Activated T-cell treated with anti-CD3 and anti-CD28 coated beads for 24 hours (primary cell): ENCODE data around the gene CNTRL.

Experiments used
- DNase-seq: peaks from one replicate; pipeline ENCODE4 v3.0.0-alpha.2; 2020; ENCODE audit warnings: low read depth

The CNTRL gene

DNA sequence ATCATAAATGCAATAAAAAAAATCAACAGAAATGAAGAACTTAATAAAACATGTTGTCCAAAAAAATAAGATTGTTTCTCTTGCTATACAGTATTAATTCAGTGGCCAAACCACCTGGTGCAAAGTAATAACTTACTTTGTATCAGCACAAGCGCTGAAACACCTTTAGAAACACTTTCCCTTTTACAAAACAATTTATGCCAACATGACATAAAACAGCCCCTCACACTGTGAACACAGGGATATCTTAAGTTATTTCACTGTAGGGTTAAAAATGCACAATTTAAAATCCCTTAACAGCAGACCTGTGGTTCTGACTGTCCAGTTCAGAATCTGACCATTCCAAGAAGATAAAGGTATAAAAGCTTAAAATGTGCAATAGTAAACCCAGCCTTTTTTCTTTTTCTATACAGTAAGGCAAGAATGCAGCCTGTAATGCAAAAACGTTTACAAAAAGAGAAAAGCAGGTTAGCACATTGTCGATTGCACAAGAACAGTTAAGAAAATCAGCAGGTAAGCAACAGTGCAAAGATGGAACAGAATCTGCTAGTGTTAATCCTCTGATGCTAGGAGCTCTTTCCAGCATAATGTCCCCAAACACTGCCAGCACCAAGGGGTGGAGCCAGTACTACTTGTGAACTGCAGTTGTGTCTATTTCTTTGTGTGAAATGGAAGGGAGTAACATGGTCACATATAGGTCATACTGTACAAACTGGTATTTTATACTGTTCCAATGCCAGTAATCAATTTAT is 105.4 kb downstream of the CNTRL start:
- DNase-seq = no peak

DNA sequence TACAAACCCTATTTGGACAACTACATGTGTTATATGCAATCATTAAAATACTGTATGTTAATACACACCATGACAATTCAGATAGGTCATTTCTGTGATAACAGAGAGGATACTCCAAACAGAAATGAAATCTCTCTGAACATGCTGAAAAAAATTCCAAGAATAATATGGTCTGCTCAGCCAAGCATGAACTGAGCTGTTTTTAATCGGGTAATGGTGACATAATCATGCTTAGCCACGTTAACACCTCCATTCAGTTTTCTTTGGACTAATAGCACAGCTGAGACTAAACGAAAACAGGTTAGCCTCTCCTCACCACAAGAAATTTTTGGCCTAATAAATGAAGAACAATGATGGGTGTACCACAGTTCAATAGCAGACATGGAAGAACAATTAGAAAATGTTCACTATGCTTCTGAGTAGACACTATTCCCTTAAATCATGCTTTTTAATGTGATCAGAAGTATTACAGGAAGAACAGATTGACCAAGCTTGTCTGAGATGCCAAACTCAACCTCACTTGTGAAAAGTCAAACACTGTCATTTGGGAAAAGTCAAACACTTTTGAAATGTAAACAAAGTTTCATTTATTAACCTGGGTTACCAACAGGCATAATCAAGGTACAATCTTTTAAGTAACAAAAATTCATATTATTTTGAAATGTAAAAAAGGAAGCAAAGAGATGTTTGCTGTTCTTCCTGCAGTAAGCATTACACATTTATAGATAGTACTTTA is 107.5 kb downstream of the CNTRL start:
- DNase-seq = no peak

DNA sequence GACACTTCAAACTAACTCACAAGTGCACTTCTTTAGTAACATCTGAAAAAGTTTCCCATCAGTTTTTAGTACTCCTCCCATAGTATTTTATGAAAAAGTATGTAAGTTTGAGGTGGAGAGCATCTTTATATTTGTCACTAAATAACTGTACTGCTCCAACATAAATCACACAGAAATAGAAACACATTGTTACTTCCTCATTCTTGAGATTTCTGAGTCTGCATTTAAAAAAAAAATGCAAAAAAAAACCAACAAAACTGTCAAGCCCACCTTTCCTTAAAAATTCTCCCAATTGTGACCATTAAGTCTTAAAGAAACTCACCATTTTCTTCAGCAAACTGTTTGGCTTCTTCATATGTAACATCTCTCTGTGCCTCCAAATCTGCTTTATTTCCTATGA is 108.2 kb downstream of the CNTRL start:
- DNase-seq = no peak

- DNase-seq = no peak
These were observed 109.1 kb downstream of the CNTRL start for GRCh38 chr9:121183666-121184423.

DNA sequence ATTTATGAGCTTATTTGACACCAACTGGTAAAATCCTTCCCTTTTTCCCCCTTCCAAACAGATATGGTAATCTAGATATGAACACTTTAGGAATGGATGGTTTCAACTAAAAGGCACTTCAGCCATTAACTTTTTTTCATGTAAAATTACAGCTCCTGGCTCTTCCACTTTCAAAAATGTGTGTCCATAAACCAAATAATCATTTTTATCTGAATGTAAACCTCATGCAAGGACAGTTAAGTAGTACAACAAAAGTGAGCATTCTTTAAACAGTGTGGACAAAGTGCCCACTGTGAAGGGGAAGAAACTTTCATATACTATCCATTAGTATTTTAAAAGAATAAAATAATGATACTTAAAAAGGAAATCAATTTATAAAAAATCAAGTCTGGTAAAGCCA is 109.7 kb downstream of the CNTRL start:
- no peak for DNase-seq

DNA sequence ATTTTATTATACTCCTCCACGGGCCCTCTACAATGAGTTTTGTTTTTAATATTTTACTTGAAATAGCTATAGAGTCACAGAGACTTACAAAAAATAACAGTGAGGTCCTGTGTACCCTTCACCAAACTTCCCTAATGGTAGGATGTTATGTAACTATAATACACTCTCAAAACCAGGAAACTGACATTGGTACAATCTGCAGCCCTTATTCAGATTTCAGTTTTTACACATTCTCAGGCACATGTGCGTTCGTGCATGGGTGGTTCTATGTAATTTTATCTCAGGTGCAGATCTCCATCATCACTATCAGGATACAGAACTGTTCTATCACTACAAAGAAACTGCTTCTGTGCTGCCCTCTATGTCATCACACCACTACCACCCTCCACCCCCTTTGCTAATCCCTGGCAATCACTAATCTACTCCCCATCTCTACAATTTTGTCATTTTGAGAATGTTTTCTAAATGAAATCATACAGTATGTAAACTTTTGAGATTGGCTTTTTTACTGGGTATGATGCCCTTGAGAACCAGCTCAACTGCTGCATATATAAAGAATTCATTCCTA is 110.5 kb downstream of the CNTRL start:
- DNase-seq = no peak

DNA sequence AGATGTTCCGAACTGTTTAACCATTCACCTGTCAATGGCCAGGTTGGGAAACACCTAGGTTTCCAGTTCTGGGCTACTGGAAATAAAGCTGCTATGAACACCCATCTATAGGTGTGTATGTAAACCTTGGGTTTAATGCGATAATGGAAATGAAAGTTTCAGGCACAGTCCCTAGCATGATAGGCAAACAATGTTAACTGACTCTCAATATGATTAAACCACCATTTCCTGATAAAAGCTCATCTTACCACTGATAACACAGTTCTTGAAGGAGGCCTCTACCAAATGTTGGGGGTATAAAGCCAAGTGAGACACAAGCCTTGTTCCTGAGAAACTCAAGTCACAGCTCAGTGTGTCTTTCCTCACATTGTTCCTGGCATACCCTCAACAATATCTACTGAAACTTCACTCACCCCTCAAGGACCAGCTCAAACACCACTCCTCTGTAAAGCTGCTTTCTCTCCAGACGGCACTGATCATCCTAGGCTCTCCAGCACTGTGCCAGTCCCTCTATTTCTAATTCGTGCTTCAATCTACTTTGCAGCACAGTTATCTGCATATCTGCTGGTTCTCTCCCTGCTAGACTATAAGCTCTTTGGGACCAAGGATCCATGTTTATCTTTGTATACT is 111.1 kb downstream of the CNTRL start:
- DNase-seq = no peak

- no peak for DNase-seq
These were observed 113.0 kb downstream of the CNTRL start for GRCh38 chr9:121187636-121188305.

DNA sequence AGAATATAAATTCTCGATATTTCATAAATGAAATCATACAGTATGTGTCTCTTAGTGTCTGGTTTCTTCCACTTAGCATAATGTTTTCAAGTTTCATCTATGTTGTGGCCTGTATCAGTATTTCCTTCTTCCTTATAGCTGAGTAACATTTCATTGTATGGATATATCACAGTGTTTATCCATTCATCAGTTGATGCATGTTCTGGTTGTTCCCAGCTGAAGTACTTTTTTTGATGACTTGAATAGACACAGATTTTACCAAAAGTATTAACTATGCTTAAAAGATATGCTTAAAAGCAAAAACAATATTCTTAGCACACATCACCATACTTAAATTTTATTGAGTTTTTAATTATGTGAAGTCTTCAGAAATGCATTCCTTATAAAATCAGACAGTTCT is 114.3 kb downstream of the CNTRL start:
- DNase-seq = no peak

DNA sequence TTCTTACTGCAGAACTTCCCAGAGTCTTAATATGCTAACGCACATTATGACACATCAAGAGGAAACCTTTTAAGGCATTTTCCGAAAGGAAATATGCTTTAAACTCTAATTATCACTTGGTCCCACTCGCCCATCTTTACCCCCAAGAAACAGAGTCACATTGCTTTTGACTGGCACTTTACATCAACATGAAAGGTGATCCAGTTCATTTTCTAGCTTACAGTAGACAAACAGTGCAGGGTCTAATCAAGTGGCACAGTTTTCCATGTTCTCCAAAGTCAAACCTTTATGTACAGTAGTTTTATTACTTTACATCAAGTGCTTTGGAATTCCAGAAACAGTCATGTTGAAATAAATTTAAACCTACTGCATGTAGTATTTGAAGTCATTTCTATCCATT is 114.9 kb downstream of the CNTRL start:
- DNase-seq = no peak

DNA sequence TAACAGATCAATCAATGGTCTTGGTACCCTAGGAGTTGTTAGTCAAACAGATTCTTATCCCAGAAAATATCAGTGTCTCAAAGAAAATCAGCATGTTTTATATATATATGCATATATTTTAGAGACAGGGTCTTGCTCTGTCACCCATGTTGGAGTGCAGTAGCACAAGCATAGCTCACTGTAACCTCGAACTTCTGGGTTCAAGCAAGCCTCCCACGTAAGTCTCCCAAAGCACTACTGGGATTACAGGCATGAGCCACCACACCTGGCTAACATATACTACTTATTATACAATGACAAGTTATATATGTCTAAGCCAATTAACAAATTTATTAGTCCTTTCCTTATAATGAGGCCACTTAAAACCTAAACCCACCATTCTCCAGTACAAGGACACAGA is 116.5 kb downstream of the CNTRL start:
- DNase-seq = no peak

GRCh38 chr9:121192518-121192917 is 117.8 kb downstream of the CNTRL start:
- DNase-seq = no peak

DNA sequence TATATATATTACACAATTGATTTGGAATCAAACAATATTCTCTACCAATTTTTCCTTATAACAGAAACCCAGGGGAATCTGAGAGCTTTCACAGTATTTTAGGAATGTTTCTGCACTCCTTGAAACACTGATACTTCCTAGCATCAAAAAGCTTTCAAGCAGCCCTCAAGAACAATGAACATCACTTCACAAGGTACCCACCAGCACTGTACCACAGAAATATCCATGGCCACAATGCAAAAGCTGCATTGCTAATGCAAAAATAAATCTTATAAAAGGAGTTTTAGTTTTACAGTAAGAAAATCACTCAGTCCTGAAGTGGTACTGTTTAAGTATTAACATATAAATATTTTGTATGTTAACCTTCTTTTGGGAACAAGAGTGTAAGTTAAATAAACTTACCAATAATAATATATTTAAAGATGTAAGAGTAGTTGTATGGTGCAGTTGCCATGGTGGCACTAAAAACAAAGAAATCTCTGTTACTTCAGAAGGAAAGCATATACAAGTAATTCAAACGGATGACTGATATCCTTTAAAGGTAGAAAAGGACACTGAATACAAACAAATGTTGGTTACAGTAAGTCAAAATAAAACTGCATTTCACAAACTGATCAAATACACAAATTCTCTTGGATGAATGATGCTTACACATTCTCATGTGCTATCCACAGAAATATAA is 118.3 kb downstream of the CNTRL start:
- DNase-seq = no peak

- no peak for DNase-seq
These were observed 120.0 kb downstream of the CNTRL start for GRCh38 chr9:121194730-121195129.

DNA sequence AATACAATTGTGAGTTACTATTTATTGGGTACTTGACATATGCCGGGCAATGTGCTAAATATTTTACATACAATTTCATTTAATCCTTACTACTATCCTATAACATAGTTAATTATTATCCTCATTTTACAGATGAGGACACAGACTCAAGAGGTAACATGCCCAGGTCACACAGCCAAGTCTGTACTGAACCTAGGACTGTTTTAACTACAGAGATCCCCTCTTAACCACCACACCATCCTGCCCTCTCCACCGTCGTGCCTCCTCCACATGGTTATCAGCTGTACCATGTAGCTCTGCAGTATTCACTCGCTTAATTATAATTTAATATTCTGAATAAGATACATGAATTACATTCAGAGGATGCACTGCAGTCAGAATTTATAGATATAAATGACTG is 121.6 kb downstream of the CNTRL start:
- no peak for DNase-seq

GRCh38 chr9:121197132-121197531 is 122.4 kb downstream of the CNTRL start:
- DNase-seq = no peak

- DNase-seq = no peak
These were observed 123.8 kb downstream of the CNTRL start for GRCh38 chr9:121198512-121199042.

DNA sequence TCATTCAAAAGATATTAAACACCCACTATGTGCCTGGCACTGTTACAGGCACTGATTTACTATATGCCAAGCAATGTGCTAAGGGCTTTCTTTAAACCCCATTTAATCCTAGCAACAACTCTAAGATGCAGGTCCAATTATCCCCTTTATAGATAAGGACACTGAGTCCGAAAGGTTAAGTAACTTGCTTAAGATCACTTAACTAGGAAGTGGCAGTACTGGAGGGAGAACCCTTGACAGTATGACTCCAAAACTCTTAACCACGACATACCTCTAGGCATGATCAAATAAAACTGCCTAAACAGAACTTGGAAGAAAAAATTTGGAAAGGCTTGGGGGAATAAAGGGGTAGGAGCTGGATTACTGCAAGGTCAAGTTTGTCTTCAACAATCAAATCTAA is 125.2 kb downstream of the CNTRL start:
- DNase-seq = no peak

DNA sequence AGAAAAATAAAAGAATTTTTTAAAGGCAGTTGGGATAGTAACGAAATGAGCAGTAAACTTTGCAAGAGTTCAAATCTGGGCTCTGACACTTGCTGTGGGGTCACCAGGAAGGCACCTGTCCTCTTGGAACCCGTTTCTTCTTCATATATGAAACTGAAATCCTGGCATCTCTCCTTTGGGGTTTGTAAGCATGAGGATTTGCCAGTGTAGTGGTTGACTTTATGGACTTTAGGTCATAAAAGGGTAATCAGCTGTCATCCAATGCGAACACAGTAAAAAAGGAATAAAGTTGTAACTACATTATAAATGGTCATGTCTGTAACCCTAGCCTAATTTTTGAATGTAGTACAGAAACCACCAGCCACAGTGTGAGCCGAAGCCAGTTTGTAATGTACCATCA is 125.6 kb downstream of the CNTRL start:
- no peak for DNase-seq

GRCh38 chr9:121201045-121201737 is 126.4 kb downstream of the CNTRL start:
- peak; percentile 35 for DNase-seq
